GM21825 (cell line): ENCODE results near the gene NT5C1B.

Source experiments
- ATAC-seq: cut with Tn5 transposase; IDR thresholded peaks from one replicate; pipeline ENCODE4 v1.9.1; 2021; ENCODE audit warnings: mild to moderate bottlenecking, moderate library complexity; ENCODE audit not compliant: unreplicated experiment

The NT5C1B gene

DNA sequence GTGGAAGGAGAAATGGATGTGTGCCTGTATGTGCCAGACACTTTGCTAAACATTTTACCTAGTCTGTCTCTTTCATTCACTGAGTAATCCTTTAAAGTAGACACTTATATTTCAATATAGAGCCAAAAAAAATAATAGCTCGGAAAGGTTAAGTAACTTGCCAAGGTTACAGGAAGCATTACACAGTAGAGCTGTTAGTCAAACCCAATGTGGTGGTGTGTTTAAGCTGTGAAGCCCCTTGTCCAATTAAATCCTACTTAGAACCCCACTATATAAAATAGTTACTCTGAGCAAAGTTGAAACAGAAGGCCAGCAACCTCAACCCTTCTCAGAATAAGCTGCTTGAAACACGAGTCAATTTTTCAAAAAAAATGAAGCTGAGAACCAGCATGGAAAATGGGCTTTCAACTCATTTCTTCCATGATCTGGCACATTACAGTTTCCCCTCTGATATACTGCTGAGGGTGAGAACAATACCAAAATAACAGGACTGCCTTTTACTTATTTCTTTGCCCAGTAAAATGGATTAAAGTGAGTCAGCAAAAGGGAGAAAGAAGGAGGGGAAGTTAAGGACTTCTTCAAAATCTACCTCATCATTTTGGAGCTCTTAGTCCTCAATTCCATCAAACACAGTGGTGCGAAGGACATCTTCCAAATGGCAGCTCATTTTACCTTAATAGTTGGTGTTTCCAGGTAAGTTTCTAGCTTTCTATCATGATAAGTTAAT is 36.9 kb downstream of the NT5C1B start:
- no peak for ATAC-seq

DNA sequence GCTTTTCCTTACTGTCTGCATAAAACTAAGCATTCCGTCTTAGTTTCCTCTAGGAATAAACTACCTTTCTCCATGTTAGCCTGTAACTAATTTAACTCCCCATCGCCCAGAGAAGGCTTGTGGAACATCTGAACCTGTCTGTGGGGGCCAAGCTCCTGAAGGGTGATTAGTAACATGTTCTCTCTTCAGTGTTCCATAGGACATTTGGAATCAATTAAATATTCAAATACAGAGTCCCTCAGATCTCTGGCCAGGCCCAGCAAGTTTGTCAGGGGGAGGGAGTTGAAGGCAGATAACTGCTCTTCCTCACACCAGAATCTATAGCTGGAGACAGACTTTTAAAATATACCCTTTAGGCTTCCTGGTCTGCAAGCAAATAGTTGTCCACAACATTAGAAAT is 37.7 kb downstream of the NT5C1B start:
- no peak for ATAC-seq

DNA sequence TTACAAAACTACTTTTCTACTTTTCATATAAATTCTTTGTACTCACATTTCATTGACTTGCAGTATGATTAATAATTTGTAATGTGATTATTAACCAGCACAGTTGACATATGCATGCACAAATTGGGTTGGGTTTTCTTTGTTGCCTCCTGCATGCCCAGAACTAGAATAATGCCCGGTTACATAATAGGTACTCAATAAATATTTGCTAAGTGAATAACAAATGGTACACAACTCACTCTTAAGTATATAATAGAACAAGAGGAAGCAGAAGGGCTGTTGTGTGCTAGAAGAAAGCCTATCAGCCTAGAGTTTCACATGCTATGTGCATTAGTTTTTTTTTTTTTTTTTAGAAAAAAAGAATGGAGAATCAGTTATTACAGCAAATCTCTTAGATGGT is 38.2 kb downstream of the NT5C1B start:
- ATAC-seq: no peak

DNA sequence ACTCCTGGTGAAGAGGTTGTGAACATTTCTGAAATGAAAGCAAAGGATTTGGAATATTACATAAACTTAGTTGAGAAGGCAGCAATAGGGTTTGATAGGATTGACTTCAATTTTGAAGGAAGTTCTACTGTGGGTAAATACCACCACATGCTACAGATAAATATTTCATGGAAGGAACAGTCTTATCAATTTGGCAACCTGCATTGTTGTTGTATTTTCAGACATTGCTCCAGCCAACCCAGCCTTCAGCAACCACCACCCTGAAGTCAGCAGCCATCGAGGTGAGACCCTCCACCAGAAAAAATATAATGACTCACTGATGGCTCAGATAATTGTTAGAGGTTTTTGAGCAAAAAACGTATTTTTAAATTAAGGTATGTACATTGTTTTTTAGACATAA is 38.9 kb downstream of the NT5C1B start:
- no peak for ATAC-seq

DNA sequence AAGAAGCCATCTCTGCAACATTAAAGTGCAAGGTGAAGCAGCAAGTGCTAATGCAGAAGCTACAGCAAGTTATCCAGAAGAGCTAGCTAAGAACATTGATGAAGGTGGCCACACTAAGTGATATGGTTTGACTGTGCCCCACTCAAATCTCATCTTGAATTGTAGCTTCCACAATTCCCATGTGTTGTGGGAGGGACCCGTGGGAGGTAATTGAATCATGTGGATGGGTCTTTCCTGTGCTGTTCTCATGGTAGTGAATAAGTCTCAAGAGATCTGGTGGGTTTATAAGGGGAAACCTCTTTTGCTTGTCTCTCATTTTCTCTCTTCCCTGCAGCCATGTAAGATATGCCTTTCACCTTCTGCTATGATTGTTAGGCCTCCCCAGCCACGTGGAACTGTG is 40.3 kb downstream of the NT5C1B start:
- ATAC-seq: no peak

DNA sequence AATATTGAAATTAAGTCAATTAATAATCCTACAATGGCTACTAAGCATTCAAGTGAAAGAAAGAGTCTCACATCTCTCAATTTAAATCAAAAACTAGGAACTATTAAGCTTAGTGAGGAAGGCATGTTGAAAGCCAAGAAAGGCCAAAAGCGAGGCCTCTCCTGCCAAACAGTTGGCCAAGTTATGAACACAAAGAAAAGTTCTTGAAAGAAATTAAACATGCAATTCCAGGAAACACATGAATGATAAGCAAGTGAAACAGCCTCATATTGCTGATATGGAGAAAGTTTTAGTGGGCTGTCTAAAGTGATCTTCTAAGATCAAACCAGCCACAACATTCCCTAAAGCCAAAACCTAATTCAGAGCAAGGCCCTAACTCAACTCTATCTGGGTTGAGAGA is 40.7 kb downstream of the NT5C1B start:
- no peak for ATAC-seq

DNA sequence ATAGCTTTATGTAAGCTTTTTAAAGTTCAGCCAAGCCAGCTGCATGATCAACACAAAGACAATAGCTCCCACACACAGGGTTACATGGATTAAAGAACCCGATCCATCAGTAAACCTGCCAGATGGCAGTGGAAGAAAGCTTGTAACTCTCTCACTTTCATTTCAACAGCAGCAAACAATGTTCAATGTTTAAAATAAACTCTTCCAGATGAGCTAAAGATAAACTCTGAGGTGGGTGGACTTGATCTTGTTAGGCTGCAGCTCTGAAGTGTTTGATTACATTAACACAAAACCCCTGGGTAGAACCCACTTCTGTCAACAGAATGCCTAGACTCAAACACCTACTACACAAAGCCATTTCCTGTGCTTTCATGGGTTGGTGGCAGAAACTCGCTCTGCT is 42.8 kb downstream of the NT5C1B start:
- ATAC-seq: peak; percentile 63

DNA sequence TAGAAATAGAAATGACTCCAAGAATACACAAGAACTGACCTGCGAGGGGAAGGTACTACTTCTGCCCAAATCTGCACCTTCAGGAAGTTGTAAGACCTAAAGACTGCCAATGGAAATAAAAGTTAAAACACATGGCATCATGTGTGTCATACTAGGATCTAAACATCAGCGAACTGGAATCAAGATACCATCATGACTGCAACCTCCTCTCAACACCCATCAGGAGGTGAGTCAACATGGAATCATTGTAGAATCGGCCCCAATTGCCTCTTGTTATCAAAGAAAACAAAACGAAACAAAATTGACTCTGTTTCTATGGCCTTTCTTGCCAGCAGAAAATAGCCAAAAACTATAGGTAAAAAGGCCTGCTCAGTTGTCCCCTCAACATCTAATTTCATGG is 44.0 kb downstream of the NT5C1B start:
- ATAC-seq: no peak

DNA sequence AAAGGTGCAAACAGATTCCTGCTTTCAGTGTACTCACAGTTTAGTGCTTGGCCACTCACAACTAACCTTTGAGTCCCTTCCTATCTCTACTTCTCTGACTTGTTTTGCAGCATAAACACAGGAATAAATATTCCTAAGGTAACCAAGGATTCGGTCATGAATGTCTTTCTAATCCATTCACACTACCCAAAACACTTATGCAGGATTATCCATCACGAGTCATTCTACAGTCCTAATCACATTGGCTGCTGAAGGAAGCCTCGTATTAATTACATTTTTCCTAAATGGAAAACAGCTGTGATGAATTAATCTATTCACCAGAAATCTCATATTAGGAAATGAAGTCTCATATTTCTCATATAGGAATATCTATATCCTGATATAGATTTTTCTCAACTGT is 45.2 kb downstream of the NT5C1B start:
- ATAC-seq: no peak

DNA sequence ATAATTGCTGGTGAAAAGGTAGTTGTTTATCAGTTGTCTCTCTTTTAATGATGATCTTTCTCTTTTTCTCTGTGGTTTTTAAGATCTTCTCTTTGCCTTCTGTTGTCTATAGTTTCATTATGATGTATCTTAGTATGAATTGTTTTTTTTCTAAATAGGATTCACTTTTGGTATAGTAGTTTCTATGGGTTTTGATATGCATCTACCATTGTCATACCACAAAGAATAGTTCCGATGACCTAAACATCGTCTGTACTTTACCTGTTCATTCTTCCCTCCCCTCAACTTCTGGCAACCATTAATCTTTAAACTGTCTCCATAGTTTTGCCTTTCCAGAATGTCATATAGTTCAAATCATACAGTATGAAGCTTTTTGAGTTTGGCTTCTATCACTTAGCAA is 48.5 kb downstream of the NT5C1B start:
- ATAC-seq: no peak

DNA sequence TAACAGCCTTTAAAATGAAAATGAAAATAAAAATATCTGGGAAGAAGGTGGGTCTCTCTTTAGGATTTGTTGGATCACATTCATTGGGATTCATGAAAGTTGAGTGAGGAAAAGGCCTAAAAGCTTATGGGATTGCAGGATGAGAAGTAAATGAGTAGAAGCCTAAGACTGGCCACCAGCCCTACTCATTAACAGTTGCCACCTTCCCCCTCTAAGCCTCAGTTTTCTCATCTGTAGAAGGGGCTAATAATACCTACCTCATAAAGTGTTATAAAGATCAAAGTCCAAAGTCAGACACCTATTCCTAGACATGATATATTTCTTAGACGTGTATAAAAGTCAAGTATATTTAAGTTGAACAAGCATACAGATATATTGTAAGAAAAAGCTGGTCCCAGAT is 52.7 kb downstream of the NT5C1B start:
- ATAC-seq: no peak

DNA sequence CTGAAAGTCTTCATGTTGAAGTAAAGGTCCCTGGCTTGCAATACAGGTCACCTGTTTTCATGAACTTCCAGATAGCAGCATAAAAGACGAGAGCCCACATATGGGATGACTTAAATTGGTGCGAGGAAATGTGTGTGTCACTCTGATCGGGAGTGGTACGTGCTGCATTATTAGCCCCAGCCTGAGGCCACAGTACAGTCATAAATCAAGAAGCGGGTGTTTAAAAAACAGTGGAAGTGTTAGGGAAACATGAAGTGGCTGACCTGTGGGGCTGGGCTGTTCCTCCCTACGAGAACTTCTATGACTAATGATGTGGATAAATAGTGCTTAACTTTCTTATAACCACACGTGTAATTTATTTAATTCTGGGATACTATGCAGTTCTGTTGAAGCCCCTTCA is 53.3 kb downstream of the NT5C1B start:
- no peak for ATAC-seq

DNA sequence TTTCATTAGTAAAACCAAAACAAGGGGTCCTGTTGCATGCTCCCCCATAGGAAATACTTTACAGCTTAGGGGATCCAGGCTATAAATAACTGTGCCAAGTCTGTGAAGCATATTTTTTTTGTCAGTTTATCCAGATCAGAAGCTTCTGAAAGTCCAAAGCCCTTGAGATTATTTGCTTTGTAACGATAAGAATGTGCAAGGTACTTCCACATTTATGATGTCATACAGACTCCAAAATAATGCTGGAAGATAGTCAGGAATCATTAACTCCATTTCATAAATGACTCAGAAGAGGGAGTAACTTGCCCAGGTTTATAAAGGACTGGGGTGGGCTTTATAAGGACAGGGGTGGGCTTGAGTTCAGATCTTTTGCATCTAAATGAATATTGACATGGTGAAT is 58.2 kb downstream of the NT5C1B start:
- ATAC-seq: no peak

DNA sequence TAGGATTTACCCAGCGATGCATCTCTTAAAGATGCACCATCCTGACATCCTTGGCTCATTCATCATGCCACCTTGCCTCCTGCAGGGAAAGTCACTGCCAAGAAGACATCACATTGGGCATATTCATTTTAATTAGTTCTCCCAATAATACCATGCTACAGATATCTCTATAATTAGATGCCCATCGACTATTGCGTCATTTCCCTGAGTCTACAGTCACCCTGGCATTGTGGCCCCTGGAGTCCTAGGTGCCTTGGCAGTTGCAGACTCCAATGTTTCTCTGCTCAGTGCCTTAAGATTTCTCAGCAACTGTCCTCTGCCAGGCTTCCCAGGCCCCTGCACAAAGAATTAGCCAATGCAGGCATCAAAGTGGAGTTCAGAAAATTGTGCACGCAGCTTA is 61.5 kb downstream of the NT5C1B start:
- no peak for ATAC-seq

DNA sequence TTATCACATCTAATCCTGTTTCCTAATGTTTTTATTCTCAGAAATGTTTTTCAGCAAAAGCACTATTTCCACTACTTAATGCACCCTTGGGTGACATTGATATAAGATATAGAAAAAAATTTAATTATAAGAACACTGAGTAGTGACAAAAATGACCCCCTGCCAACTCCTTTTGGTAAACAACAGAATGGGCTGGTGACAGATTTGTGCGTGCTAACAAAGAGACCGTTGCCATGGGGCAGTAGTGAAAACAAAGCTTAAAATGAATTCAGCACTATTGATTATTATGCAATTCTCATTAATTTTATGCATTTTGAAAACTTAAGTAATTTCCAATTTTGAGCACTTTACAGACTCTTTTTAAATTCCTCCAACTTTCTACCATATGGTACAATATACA is 62.0 kb downstream of the NT5C1B start:
- ATAC-seq: no peak

DNA sequence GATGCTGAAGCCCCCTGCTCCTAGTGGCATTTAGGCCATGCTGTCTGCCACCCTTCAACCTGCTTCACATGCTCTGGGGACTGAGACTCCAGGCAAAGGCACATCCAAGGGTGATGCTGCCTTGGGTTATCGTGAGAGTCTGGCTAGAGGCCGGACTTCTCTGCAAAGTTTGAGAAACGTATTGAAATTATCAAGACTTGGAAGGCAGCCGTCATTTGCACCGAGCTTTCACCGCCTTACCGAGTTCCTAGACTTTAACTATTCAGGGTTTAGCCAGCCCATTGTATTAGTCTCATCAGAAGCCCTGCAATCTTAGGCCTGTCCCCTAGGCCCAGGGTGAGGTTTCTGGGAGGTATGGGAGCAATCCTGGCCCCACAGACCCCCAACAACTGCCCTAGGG is 62.9 kb downstream of the NT5C1B start:
- ATAC-seq: no peak

DNA sequence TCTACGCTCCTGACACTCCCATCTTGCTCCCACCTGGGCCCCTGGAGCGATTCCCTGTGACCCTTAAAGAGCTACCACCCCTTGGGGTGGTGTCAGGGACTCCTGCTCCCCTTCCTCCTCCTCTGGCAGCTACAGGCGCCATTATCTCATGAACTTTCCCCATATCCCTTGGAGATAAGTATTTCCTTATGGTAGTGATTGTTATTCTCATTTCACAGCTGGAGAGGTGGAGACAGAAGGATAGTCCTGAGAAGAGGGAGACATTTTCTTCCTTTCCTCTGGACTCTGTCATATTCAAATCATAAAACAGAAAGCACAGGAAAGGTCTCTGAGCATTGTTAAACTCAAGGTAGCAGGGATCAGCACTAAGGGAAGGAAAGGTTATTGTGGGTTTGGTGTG is 63.5 kb downstream of the NT5C1B start:
- ATAC-seq: no peak

DNA sequence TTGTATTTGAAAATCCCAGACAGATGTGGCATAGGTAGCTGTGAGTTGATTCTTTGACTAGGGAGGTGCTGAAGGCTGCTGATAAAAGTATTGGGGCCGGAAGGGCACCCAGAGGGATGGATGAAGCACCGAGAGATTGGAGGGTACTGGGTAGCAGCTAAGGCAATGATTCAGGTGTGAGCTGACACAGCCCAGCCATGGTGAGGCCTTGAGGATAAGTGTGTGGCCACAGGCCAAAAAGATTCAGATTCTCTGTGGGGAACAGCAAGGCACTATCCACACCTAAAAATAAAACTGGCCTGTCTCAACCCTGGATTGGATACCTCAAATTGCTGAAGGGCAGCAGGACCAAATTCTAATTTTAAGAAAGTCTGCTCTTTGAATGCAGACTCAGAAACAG is 64.1 kb downstream of the NT5C1B start:
- no peak for ATAC-seq

DNA sequence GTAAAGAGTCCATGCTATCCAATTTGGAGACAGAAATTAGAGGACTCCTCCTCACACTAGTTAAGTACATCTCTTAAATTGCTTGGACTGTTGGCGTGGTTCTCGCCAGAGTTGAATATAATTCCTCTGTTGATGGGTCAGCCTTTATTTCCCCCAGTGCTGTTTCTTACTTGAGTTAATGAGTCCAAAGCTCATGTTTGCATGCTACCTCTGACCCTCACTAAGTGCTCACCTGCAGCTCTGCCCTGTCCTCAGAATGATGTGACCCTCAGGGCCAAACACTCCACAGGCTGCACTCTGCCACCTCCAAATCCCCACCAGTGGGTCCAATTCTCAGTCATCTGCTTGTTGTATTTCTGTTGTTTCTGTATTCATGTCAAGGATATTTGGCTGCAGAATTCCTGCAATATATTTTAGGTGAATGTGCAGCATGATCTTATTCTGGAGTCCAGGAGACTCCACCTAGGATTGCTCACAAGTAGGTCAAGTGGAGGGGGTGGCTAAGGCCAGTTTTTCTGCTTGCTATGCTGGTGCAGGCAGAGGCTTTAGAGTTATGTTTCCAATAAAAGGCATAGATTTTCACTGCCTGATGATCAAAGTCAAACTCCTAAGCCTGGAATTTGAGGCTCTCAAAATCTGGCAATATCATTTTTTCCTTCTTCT is 66.8 kb downstream of the NT5C1B start:
- ATAC-seq: no peak

DNA sequence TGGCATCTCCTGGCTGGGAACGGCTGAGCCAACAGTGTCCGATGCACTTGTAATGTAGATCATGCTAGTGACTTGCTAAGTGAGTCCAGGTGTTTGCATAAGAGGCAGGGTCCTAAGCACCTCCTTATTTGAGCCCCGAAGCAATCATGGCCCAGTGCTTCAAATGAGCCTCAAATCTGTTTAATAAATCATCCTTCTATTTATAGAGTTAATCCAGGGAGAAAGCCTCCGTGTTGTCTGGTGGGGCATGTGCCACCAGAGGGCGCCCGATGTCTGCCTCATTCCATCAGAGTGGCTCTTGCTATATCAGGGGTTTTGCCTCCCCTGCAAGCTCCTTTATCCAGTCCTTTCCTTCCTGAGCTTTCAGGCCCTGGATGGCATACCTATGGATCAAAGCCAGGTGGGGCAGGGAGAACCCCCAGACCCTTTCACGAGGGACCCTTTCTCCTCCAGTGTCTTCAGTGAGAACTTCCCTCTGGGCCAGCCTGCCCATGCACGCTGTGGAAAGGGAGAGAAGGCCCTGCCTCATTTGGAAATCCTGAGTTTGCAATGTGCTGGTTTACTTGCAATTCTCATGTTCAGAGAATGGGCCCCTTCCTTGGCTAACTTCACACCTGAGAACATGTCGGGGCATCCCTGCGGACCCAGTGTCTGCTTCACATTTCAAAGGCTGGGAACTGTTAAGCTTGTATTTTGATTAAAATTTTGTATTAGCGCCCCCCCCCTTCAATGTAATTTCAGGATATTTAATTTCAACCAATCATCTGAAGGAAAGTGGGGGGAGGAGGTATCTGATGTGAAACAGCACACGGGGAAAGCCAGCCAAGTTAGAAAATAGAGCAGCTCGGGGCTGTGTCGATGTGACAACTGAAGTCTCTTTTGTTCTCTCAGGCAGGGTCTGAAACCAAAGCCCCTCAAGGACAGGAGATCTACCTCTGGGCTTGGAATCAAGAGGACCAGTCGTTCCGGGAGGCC is 68.6 kb downstream of the NT5C1B start:
- peak; percentile 76 for ATAC-seq

DNA sequence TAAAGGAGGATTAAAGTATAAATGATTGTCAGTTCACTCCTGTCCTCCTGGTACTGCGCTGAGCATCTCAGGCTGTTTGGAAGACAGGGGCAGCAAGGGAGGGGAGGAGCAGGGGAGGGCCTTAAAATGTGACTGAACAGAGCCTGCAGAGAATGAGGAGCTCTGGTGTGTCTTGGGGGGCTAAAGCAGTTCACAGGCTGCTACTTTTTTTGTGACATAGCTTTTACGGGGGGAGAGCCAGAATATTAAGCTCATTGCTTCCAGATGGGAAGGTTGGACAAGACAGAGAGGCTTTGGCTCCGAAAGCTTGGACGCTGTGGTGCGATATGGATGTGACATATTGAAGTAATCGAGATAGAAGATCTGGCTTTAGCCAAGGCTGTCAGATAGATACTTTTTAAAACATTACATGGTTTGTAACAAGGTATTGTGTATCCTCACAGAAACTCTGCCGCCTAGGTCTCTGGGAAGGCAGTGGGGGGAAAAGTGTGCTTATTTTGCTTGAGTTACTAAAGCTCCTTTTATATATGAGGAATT is 69.4 kb downstream of the NT5C1B start:
- no peak for ATAC-seq
